HFF-Myc (cell line): ENCODE measurements around the gene LYRM9.

ENCODE experiments used
- DNase-seq: peaks from one replicate; pipeline ENCODE4 v3.0.0-alpha.2; 2011; ENCODE audit warnings: low read depth; ENCODE audit errors: extremely low read depth
- H3K4me3 ChIP-seq: replicated peaks from 2 replicates; pipeline ENCODE4 v1.5.1; 2011; ENCODE audit warnings: low read depth, mild to moderate bottlenecking, control low read depth, low read length
- CTCF ChIP-seq: IDR thresholded peaks from 2 replicates; pipeline ENCODE4 v1.5.1; 2012; ENCODE audit warnings: mild to moderate bottlenecking, low read depth, low read length, control low read depth; ENCODE audit errors: missing control alignments

The LYRM9 gene

GRCh38 chr17:27878776-27879562 lies 14.2 kb downstream of the LYRM9 start:
- H3K4me3 ChIP-seq, result no peak overlapping the region
- no peak for TF ChIP-seq CTCF
- no peak for DNase-seq

- H3K4me3 ChIP-seq, result no peak overlapping the region
- DNase-seq, result peak; percentile 14
- TF ChIP-seq CTCF, result no peak
Observed at GRCh38 chr17:27873746-27874145, 19.4 kb downstream of the LYRM9 start.

GRCh38 chr17:27873211-27873610 lies 20.0 kb downstream of the LYRM9 start:
- no peak overlapping the region for H3K4me3 ChIP-seq
- no peak for DNase-seq
- no peak for TF ChIP-seq CTCF

- DNase-seq, result no peak
- TF ChIP-seq CTCF, result no peak
- H3K4me3 ChIP-seq, result no peak overlapping the region
Observed at GRCh38 chr17:27872776-27873175, 20.4 kb downstream of the LYRM9 start.

DNA sequence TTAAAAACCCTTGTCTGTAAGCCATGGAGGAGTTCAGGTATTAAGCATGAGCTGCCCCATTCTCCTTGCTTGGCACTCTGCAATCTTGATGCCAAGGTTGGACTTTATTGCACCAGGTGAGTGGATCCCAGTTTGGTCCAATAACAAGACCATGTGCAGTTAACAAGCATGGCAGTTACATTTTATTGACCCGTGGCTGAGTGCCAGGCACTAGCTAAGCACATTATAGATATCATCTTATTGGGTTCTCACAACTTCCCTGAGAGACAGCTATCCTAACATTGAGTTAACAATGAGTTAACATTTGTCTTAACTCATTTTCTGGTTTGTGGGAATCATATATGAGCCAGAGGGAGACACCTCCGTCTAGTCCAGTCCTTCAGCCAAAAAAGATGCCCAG lies 21.8 kb downstream of the LYRM9 start:
- H3K4me3 ChIP-seq, result no peak overlapping the region
- no peak for TF ChIP-seq CTCF
- DNase-seq, result no peak

DNA sequence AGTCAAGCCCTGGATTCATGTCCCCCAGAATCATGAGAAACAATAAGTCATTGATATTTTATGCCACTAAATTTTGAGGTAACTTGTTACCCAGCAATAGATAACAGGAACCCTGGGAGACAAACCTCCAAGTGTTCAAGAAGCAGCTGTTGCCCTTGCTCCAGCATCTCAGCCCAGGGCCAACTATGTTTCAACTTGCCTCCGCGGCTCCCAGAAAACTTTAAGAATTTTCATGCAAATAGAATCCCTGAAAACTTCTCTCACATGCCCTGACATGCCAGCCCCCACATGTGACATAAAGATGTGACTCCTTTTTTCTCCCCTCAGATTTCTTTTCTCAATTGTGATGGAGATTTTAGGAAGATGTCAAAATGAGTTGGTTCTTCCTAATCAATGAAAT lies 22.8 kb downstream of the LYRM9 start:
- H3K4me3 ChIP-seq, result no peak overlapping the region
- TF ChIP-seq CTCF, result no peak
- no peak for DNase-seq

- DNase-seq, result no peak
Observed at GRCh38 chr17:27868565-27868964, 24.6 kb downstream of the LYRM9 start.

More at GRCh38 chr17:27868565-27868964, 24.6 kb downstream of the LYRM9 start:
- H3K4me3 ChIP-seq, result no peak overlapping the region
- no peak for TF ChIP-seq CTCF
